Measurements from ENCODE around the gene ZSCAN18.
"Not testable (repeated sequence)": the region's sequence is repeated elsewhere in the genome, so short reads cannot be mapped to it uniquely, and the experiment has no call there.

ZSCAN18 gene

GRCh38 chr19:58097781-58098681 lies at the start of gene ZSCAN18:
Gene ZSCAN18, minus strand, starts transcription at chr19:58098231. Its CDS starts 7,964 bp downstream, at chr19:58090267.
- peak; percentile 97 for DNase-seq

- DNase-seq, result not testable (repeated sequence)
Observed at GRCh38 chr19:58147475-58147874, 49.4 kb upstream of the ZSCAN18 start.

GRCh38 chr19:58145849-58146248 lies 47.8 kb upstream of the ZSCAN18 start:
- DNase-seq, result no peak

GRCh38 chr19:58134244-58134643 lies 36.2 kb upstream of the ZSCAN18 start:
- no peak for DNase-seq

- DNase-seq, result no peak
Observed at GRCh38 chr19:58129284-58129683, 31.3 kb upstream of the ZSCAN18 start.

- no peak for DNase-seq
Observed at GRCh38 chr19:58128041-58128685, 30.1 kb upstream of the ZSCAN18 start.

- no peak for DNase-seq
Observed at GRCh38 chr19:58123354-58123753, 25.3 kb upstream of the ZSCAN18 start.

- no peak for DNase-seq
Observed at GRCh38 chr19:58118979-58119733, 21.1 kb upstream of the ZSCAN18 start.

- DNase-seq, result no peak
Observed at GRCh38 chr19:58117841-58118575, 20.0 kb upstream of the ZSCAN18 start.

- no peak for DNase-seq
Observed at GRCh38 chr19:58108546-58108817, 10.5 kb upstream of the ZSCAN18 start.

- DNase-seq, result no peak
Observed at GRCh38 chr19:58107778-58108545, 9.9 kb upstream of the ZSCAN18 start.

- no peak for DNase-seq
Observed at GRCh38 chr19:58098682-58098998, 609 bp upstream of the ZSCAN18 start.

- DNase-seq, result no peak
Observed at GRCh38 chr19:58097349-58097748, 682 bp downstream of the ZSCAN18 start.

GRCh38 chr19:58096884-58097283 lies 1.1 kb downstream of the ZSCAN18 start:
- no peak for DNase-seq

GRCh38 chr19:58095328-58095727 lies 2.7 kb downstream of the ZSCAN18 start:
- no peak for DNase-seq

- no peak for DNase-seq
Observed at GRCh38 chr19:58093071-58093470, 5.0 kb downstream of the ZSCAN18 start.

- no peak for DNase-seq
Observed at GRCh38 chr19:58091251-58091995, 6.6 kb downstream of the ZSCAN18 start.

- DNase-seq, result no peak
Observed at GRCh38 chr19:58089846-58090245, 8.2 kb downstream of the ZSCAN18 start.

GRCh38 chr19:58088521-58089052 lies 9.4 kb downstream of the ZSCAN18 start:
- no peak for DNase-seq

GRCh38 chr19:58086825-58087710 lies 11.0 kb downstream of the ZSCAN18 start:
- no peak for DNase-seq

Data from activated effector memory CD4-positive, alpha-beta T cell treated with anti-CD3 and anti-CD28 coated beads, Interleukin-2, amount 50 U/mL, for 16 hours (primary cell).